HK-2 (cell line): Measurements from ENCODE around the gene RALGPS2.
"Not testable (repeated sequence)": the region's sequence is repeated elsewhere in the genome, so short reads cannot be mapped to it uniquely, and the experiment has no call there.

ENCODE experiments used
- DNase-seq: peaks from one replicate; pipeline ENCODE4 v3.0.0-alpha.2; 2018; ENCODE audit not compliant: unreplicated experiment

Gene RALGPS2

GRCh38 chr1:178725466-178726086 lies 532 bp downstream of the RALGPS2 start:
- DNase-seq, result peak; percentile 66

GRCh38 chr1:178726087-178726517 lies 1.1 kb downstream of the RALGPS2 start:
- DNase-seq, result peak; percentile 88

GRCh38 chr1:178726545-178726944 lies 1.5 kb downstream of the RALGPS2 start:
- no peak for DNase-seq

- DNase-seq, result no peak
Observed at GRCh38 chr1:178727014-178727895, 2.2 kb downstream of the RALGPS2 start.

- no peak for DNase-seq
Observed at GRCh38 chr1:178733972-178734371, 8.9 kb downstream of the RALGPS2 start.

- DNase-seq, result no peak
Observed at GRCh38 chr1:178738780-178739179, 13.7 kb downstream of the RALGPS2 start.

GRCh38 chr1:178739285-178740045 lies 14.4 kb downstream of the RALGPS2 start:
- DNase-seq, result no peak

GRCh38 chr1:178740491-178740890 lies 15.4 kb downstream of the RALGPS2 start:
- no peak for DNase-seq

GRCh38 chr1:178740924-178741323 lies 15.9 kb downstream of the RALGPS2 start:
- DNase-seq, result no peak

GRCh38 chr1:178743801-178744200 lies 18.8 kb downstream of the RALGPS2 start:
- no peak for DNase-seq

GRCh38 chr1:178745260-178745659 lies 20.2 kb downstream of the RALGPS2 start:
- no peak for DNase-seq

- no peak for DNase-seq
Observed at GRCh38 chr1:178746345-178746744, 21.3 kb downstream of the RALGPS2 start.

- not testable (repeated sequence) for DNase-seq
Observed at GRCh38 chr1:178747361-178747760, 22.3 kb downstream of the RALGPS2 start.

GRCh38 chr1:178749581-178750166 lies 24.6 kb downstream of the RALGPS2 start:
- DNase-seq, result no peak

- DNase-seq, result no peak
Observed at GRCh38 chr1:178751046-178751445, 26.0 kb downstream of the RALGPS2 start.

GRCh38 chr1:178752891-178753290 lies 27.8 kb downstream of the RALGPS2 start:
- no peak for DNase-seq

- DNase-seq, result not testable (repeated sequence)
Observed at GRCh38 chr1:178754655-178755256, 29.7 kb downstream of the RALGPS2 start.

GRCh38 chr1:178768423-178768822 lies 43.4 kb downstream of the RALGPS2 start:
- peak; percentile 9 for DNase-seq

GRCh38 chr1:178772952-178773351 lies 47.9 kb downstream of the RALGPS2 start:
- DNase-seq, result no peak

GRCh38 chr1:178774263-178774662 lies 49.2 kb downstream of the RALGPS2 start:
- no peak for DNase-seq

- no peak for DNase-seq
Observed at GRCh38 chr1:178776553-178776952, 51.5 kb downstream of the RALGPS2 start.
